Ovary (tissue), 1 donor: ENCODE data around the gene PCDH15.

Experiments
- EP300 ChIP-seq: sonication (generic); formaldehyde crosslinking; IDR thresholded peaks from one replicate; pipeline ENCODE4 v1.6.1; 2017; ENCODE audit warnings: antibody characterized with exemption
- POLR2A ChIP-seq: fragments of 450-650 bp; IDR thresholded peaks from one replicate; pipeline ENCODE4 v1.6.1; 2017; ENCODE audit warnings: antibody characterized with exemption, mild to moderate bottlenecking, moderate library complexity

DNA sequence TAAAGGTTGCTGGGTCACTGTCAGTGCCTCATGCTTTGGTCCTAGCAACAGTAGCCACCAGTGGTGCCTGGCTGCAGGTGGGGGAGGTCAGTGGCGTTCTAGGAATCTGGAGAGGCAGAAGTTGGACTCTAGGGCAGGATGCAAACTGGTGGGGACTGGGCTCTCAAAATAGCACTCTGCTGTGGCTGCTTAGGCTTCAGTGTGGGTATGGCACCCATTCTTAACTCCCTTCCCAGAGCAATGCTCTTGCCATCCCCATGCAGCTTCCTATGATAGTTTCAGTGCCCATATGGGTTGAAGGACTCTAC, 330.8 kb downstream of the PCDH15 start:
- no peak for TF ChIP-seq EP300
- TF ChIP-seq POLR2A: no peak
